MM.1S (cell line): ENCODE results near the gene RBBP5.

Experiments
- CTCF ChIP-seq: fragments of 300-600 bp; sonication (generic); IDR thresholded peaks from 2 replicates; pipeline ENCODE4 v1.5.1; 2016; ENCODE audit warnings: antibody characterized with exemption, low read length, mixed read lengths
- EZH2 ChIP-seq: fragments of 300-600 bp; sonication (generic); optimal IDR thresholded peaks from 2 replicates; pipeline ENCODE3; 2017; ENCODE audit warnings: low read depth, mild to moderate bottlenecking, antibody characterized with exemption, low read length, mixed read lengths
- EZH2phosphoT487 ChIP-seq: fragments of 300-600 bp; sonication (generic); IDR thresholded peaks from 2 replicates; pipeline ENCODE4 v1.6.1; 2018; ENCODE audit warnings: antibody characterized with exemption, low read length

- no peak for TF ChIP-seq CTCF
- TF ChIP-seq EZH2: no peak
- no peak for TF ChIP-seq EZH2phosphoT487
Measured at GRCh38 chr1:205052690-205053089, 69.1 kb downstream of the RBBP5 start.
